Esophagus muscularis mucosa (tissue), 4 donors: Measurements from ENCODE around the gene MAP6.

Source experiments
- CTCF ChIP-seq, 3 experiments: fragments of 200-600 bp in 2 of 3; fragments of 450-650 bp in 1 of 3; sonication (generic) in 2 of 3; IDR thresholded peaks; one replicate each; pipeline ENCODE4 v1.5.1; 2017 to 2019; ENCODE audit warnings: antibody characterized with exemption in 3 of 3, mild to moderate bottlenecking in 2 of 3, moderate library complexity in 1 of 3
- EP300 ChIP-seq: sonication (generic); formaldehyde crosslinking; IDR thresholded peaks from one replicate; pipeline ENCODE4 v1.6.1; 2017; ENCODE audit warnings: antibody characterized with exemption
- POLR2A ChIP-seq: fragments of 450-650 bp; IDR thresholded peaks from one replicate; pipeline ENCODE4 v1.6.1; 2017; ENCODE audit warnings: antibody characterized with exemption, moderate library complexity, mild to moderate bottlenecking, low read depth

DNA sequence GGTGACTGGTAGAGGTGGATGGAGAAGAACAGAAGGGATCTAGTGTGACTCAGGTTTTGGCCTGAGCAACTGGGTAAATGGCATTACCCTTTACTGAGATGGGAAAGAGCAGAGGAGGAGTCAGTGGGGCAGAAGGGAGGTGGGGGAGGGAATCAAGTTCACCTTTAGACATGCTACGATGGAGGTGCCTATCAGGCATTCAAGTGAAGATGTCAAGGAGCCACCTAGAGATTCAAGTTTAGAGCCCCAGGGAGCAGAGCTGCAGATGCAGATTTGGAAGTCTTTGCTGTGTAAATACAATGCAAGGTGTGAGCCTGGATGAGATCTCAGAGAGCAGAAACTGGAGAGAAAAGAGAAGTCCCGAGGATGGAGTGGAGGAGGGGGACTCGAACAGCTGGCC is 47.8 kb upstream of the MAP6 start:
- TF ChIP-seq CTCF (IDR thresholded peaks at IDR 0.05) (no peak), EP300 (no peak), POLR2A (no peak)
